Neural cell (in vitro differentiated cells): ENCODE measurements around the gene TENT4B. TPM values are rescaled to one million over a fixed set of nuclear protein-coding genes. Genes with fewer than 3 reads are reported as not detected.
A peak's percentile ranks its signal among the peaks of the same experiment; 100 is the strongest.

Source experiments
- H2AFZ ChIP-seq: fragments of 200-600, 300-800 bp; sonication (generic), shearing (Covaris generic); 2 replicates; pipeline ENCODE4 v1.6.0; 2014; ENCODE audit warnings: low read depth, mild to moderate bottlenecking, antibody characterized with exemption, low read length, moderate library complexity
- H3F3A ChIP-seq: fragments of 200-600 bp; shearing (Covaris generic); 2 replicates; pipeline ENCODE4 v1.6.1; 2016; ENCODE audit warnings: mild to moderate bottlenecking, moderate library complexity, mixed read lengths, antibody characterized with exemption, low read length; ENCODE audit not compliant: insufficient read depth, poor library complexity, severe bottlenecking
- H3K27ac ChIP-seq: fragments of 200-600, 300-800 bp; sonication (generic), shearing (Covaris generic); 2 replicates; pipeline ENCODE4 v1.5.1; 2014; ENCODE audit warnings: mild to moderate bottlenecking, low read length, moderate library complexity
- H3K27me3 ChIP-seq: fragments of 300-800, 200-600 bp; sonication (generic), shearing (Covaris generic); 2 replicates; pipeline ENCODE4 v1.6.0; 2014; ENCODE audit warnings: mild to moderate bottlenecking, low read depth, low read length, moderate library complexity; ENCODE audit not compliant: insufficient read depth
- H3K36me3 ChIP-seq: fragments of 300-800, 200-600 bp; sonication (generic), shearing (Covaris generic); 2 replicates; pipeline ENCODE4 v1.5.1; 2014; ENCODE audit warnings: mild to moderate bottlenecking, antibody characterized with exemption, low read length, moderate library complexity; ENCODE audit not compliant: insufficient read depth
- H3K4me2 ChIP-seq: fragments of 300-800, 200-600 bp; sonication (generic), shearing (Covaris generic); 2 replicates; pipeline ENCODE4 v1.6.0; 2014; ENCODE audit warnings: mild to moderate bottlenecking, low read length
- H3K4me3 ChIP-seq: fragments of 300-800, 200-600 bp; sonication (generic), shearing (Covaris generic); 2 replicates; pipeline ENCODE4 v1.5.1; 2014; ENCODE audit warnings: mild to moderate bottlenecking, low read length, moderate library complexity
- H3K79me2 ChIP-seq: fragments of 200-600 bp; shearing (Covaris generic); replicated peaks from 2 replicates; pipeline ENCODE4 v1.6.0; 2014; ENCODE audit warnings: mild to moderate bottlenecking, low read length, moderate library complexity; ENCODE audit not compliant: insufficient read depth
- H3K9ac ChIP-seq: fragments of 300-800, 200-600 bp; sonication (generic), shearing (Covaris generic); 2 replicates; pipeline ENCODE4 v1.6.1; 2016; ENCODE audit warnings: mild to moderate bottlenecking, low read length, mixed read lengths
- H3K9me2 ChIP-seq: fragments of 200-600 bp; shearing (Covaris generic); 2 replicates; pipeline ENCODE4 v1.6.1; 2016; ENCODE audit warnings: mild to moderate bottlenecking, low read length, mixed read lengths; ENCODE audit not compliant: insufficient read depth
- H3K9me3 ChIP-seq: fragments of 200-600, 300-800 bp; sonication (generic), shearing (Covaris generic); 2 replicates; pipeline ENCODE4 v1.6.1; 2016; ENCODE audit warnings: mild to moderate bottlenecking, mixed run types, low read length, moderate library complexity, mixed read lengths
- H4K20me1 ChIP-seq: fragments of 200-600 bp; shearing (Covaris generic); 2 replicates; pipeline ENCODE4 v1.6.1; 2016; ENCODE audit warnings: mild to moderate bottlenecking, mixed run types; ENCODE audit not compliant: insufficient read depth
- CTCF ChIP-seq: fragments of 450-650 bp; IDR thresholded peaks from 2 replicates; pipeline ENCODE4 v1.5.1; 2014; ENCODE audit warnings: antibody characterized with exemption, mild to moderate bottlenecking, moderate library complexity; ENCODE audit not compliant: poor library complexity, severe bottlenecking
- EP300 ChIP-seq: fragments of 450-650 bp; conservative IDR thresholded peaks from 2 replicates; pipeline ENCODE4 v1.6.1; 2014; ENCODE audit warnings: antibody characterized with exemption, mild to moderate bottlenecking, moderate library complexity; ENCODE audit not compliant: poor library complexity, severe bottlenecking
- EZH2 ChIP-seq: fragments of 200-600, 300-800 bp; shearing (Covaris generic), sonication (generic); IDR thresholded peaks from 2 replicates; pipeline ENCODE4 v1.6.1; 2014; ENCODE audit warnings: antibody characterized with exemption, low read length, borderline replicate concordance, mild to moderate bottlenecking; ENCODE audit not compliant: insufficient read depth, poor library complexity, severe bottlenecking
- MXI1 ChIP-seq: fragments of 450-650 bp; conservative IDR thresholded peaks from 2 replicates; pipeline ENCODE4 v1.6.1; 2014; ENCODE audit warnings: antibody characterized with exemption, mild to moderate bottlenecking; ENCODE audit not compliant: poor library complexity, severe bottlenecking
- POLR2AphosphoS5 ChIP-seq: IDR thresholded peaks from 2 replicates; pipeline ENCODE4 v1.6.1; 2012
- RAD21 ChIP-seq: fragments of 450-650 bp; conservative IDR thresholded peaks from 2 replicates; pipeline ENCODE4 v1.6.1; 2014; ENCODE audit warnings: antibody characterized with exemption, mild to moderate bottlenecking, moderate library complexity
- REST ChIP-seq: IDR thresholded peaks from 2 replicates; pipeline ENCODE4 v1.6.1; 2012; ENCODE audit warnings: borderline replicate concordance
- SMC3 ChIP-seq: fragments of 450-650 bp; conservative IDR thresholded peaks from 2 replicates; pipeline ENCODE4 v1.6.1; 2014; ENCODE audit warnings: antibody characterized with exemption, mild to moderate bottlenecking, moderate library complexity; ENCODE audit not compliant: poor library complexity
- polyA plus RNA-seq: library from polyadenylated mRNA; depleted of rRNA; stranded (reverse); fragments of >200 nt; gene quantifications from 2 replicates; pipeline ENCODE4 v1.2.3, GENCODE V29; 2014

The TENT4B gene
- polyA plus RNA-seq, 1 donor from 2014 or later: 16.9 TPM

DNA sequence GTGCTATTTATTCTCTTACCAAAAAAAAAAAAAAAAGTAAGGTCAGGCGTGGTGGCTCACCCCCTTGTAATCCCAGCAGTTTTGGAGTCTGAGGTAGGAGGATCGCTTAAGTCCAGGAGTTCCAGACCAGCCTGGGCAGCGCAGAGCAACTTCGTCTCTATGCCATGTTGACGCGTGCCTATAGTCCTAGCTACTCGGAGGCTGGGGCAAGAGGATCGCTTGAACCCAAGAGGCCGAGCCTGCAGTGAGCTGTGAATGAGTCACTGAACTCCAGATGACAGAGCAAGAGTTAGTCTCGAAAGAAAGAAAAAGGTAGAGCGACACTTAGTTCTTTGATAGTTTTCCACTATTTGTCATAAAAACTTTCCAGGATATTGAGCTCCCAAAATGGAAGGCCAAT, 1.4 kb upstream of the TENT4B start:
- peaks cover 6% of the 10 kb centered on the region for H4K20me1 ChIP-seq
- no peaks in the 10 kb centered on the region for H3K27me3 ChIP-seq
- no peaks in the 10 kb centered on the region for H3K36me3 ChIP-seq
- no peak overlapping the region for H3K9ac ChIP-seq
- H3K9me2 ChIP-seq: no peaks in the 10 kb centered on the region
- H3K79me2 ChIP-seq: peaks cover 27% of the 10 kb centered on the region
- H3K4me3 ChIP-seq: peak overlapping the region; percentile 88
- H3F3A ChIP-seq: no peaks in the 10 kb centered on the region
- no peaks in the 10 kb centered on the region for H3K9me3 ChIP-seq
- TF ChIP-seq SMC3: no peak
- TF ChIP-seq EZH2: no peak
- TF ChIP-seq POLR2AphosphoS5: no peak
- TF ChIP-seq CTCF: no peak
- TF ChIP-seq EP300: no peak
- TF ChIP-seq RAD21: no peak
- TF ChIP-seq REST: no peak
- no peak overlapping the region for H3K4me2 ChIP-seq
- no peak overlapping the region for H3K27ac ChIP-seq
- H2AFZ ChIP-seq: no peak overlapping the region

DNA sequence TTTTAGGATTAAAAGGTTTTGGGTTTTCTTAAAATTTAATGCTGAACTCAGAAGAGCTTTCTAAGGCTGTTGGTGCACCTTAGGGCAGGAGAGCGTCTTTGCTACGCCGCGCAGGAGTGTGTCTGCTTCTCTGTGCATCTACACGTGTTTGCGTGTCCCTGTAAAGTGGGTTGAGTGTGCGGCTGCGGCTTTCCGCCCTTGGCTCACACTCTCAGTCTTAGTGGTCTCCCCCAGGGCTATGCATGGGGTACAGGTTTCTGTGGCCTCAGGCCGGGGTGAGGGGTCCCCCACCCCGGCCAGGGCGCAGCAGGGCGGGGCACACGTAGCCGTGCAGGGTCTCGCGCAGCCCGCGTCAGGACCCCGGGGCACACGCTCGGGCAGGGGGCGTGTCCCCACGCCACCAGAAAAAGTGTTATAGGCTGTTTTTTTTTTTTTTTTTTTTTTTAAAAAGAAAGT, 727 bp upstream of the TENT4B start:
- H3K9me3 ChIP-seq: no peaks in the 10 kb centered on the region
- no peak for TF ChIP-seq SMC3
- TF ChIP-seq POLR2AphosphoS5: no peak
- TF ChIP-seq RAD21: no peak
- peak; percentile 95 for TF ChIP-seq MXI1
- no peak for TF ChIP-seq EZH2
- TF ChIP-seq REST: no peak
- no peaks in the 10 kb centered on the region for H3F3A ChIP-seq
- H2AFZ ChIP-seq: peak overlapping the region; percentile 85
- no peaks in the 10 kb centered on the region for H3K9me2 ChIP-seq
- no peaks in the 10 kb centered on the region for H3K36me3 ChIP-seq
- H3K27ac ChIP-seq: peak overlapping the region; percentile 83
- peak overlapping the region; percentile 84 for H3K9ac ChIP-seq
- no peaks in the 10 kb centered on the region for H3K27me3 ChIP-seq
- peak overlapping the region; percentile 77 for H3K4me2 ChIP-seq
- H3K79me2 ChIP-seq: peaks cover 33% of the 10 kb centered on the region
- H3K4me3 ChIP-seq: peak overlapping the region; percentile 88
- H4K20me1 ChIP-seq: peaks cover 6% of the 10 kb centered on the region
